T-helper 22 cell (primary cell): ENCODE measurements around the gene CGB2.

Source experiments
- DNase-seq: peaks from one replicate; pipeline ENCODE4 v3.0.0-alpha.2; 2020; ENCODE audit warnings: low read depth

The CGB2 gene

GRCh38 chr19:49031642-49032301 lies at the start of gene CGB2:
Gene CGB2 (plus strand): TSS chr19:49031890. CDS start chr19:49032096, 206 bp downstream.
- DNase-seq, result peak; percentile 25

- no peak for DNase-seq
Measured at GRCh38 chr19:48982280-48982679, 49.4 kb upstream of the CGB2 start.

- DNase-seq, result no peak
Measured at GRCh38 chr19:48985711-48986110, 46.0 kb upstream of the CGB2 start.

- no peak for DNase-seq
Measured at GRCh38 chr19:48986211-48986610, 45.5 kb upstream of the CGB2 start.

- no peak for DNase-seq
Measured at GRCh38 chr19:48987323-48987722, 44.4 kb upstream of the CGB2 start.

- no peak for DNase-seq
Measured at GRCh38 chr19:48988286-48988685, 43.4 kb upstream of the CGB2 start.

GRCh38 chr19:48988860-48989259 lies 42.8 kb upstream of the CGB2 start:
- DNase-seq, result no peak

GRCh38 chr19:48989701-48990291 lies 41.9 kb upstream of the CGB2 start:
- DNase-seq, result no peak

GRCh38 chr19:48990400-48990799 lies 41.3 kb upstream of the CGB2 start:
- DNase-seq, result no peak

GRCh38 chr19:48991011-48991609 lies 40.6 kb upstream of the CGB2 start:
- DNase-seq, result no peak

- no peak for DNase-seq
Measured at GRCh38 chr19:48991873-48992580, 39.7 kb upstream of the CGB2 start.

GRCh38 chr19:48992581-48993174 lies 39.0 kb upstream of the CGB2 start:
- DNase-seq, result no peak

GRCh38 chr19:48993175-48994034 lies 38.3 kb upstream of the CGB2 start, which contains the start of the genes GYS1 and RUVBL2:
Gene GYS1 (minus strand): TSS chr19:48993309. CDS start chr19:48993112, 197 bp downstream.
Gene RUVBL2 (plus strand): TSS chr19:48993887. CDS start chr19:48993912, 25 bp downstream.
- DNase-seq, result peak; percentile 97

GRCh38 chr19:48994035-48994386 lies 37.7 kb upstream of the CGB2 start:
- no peak for DNase-seq

GRCh38 chr19:48997972-48998371 lies 33.7 kb upstream of the CGB2 start:
- DNase-seq, result no peak

GRCh38 chr19:48999481-49000325 lies 32.0 kb upstream of the CGB2 start:
- DNase-seq, result peak; percentile 34

GRCh38 chr19:49004133-49004532 lies 27.6 kb upstream of the CGB2 start:
- DNase-seq, result no peak

GRCh38 chr19:49004964-49005614 lies 26.6 kb upstream of the CGB2 start:
- no peak for DNase-seq

GRCh38 chr19:49006905-49007304 lies 24.8 kb upstream of the CGB2 start:
- no peak for DNase-seq

- no peak for DNase-seq
Measured at GRCh38 chr19:49009828-49010227, 21.9 kb upstream of the CGB2 start.
